Tibial nerve (tissue), 4 donors: ENCODE results near the gene CHRM4.

Source experiments
- EP300 ChIP-seq, 2 donors: sonication (generic); formaldehyde crosslinking; IDR thresholded peaks; one replicate each; pipeline ENCODE4 v1.6.1; 2017; ENCODE audit warnings: antibody characterized with exemption in 2 of 2, mild to moderate bottlenecking in 1 of 2
- TF ChIP-seq, protein P1 (sequence below), 5 experiments: fragments of 200-600 bp in 3 of 5; fragments of 450-650 bp in 2 of 5; sonication (generic) in 3 of 5; IDR thresholded peaks; one replicate each; pipeline ENCODE4 v1.5.1; 2016 to 2019; ENCODE audit warnings: antibody characterized with exemption in 5 of 5, mild to moderate bottlenecking in 3 of 5, moderate library complexity in 2 of 5

DNA sequence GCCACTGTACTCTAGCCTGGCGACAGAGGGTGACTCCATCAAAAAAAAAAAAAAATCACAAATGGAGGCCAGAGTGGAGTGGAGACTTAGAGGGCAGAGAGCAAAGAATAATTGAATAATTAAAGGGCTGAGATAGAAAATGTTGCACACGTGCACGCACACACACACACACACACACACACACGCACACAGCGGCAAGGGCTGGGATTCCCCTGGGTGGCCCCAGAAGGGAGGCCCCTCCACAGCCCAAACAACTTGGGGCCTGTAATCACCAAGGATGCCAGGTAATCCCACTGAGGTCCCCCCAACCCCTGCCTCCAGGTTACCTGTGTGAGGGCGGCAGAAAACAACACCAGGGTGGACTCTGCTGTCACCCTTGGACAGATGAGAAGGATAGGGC lies 56.3 kb downstream of the CHRM4 start:
- TF ChIP-seq, protein P1, sequence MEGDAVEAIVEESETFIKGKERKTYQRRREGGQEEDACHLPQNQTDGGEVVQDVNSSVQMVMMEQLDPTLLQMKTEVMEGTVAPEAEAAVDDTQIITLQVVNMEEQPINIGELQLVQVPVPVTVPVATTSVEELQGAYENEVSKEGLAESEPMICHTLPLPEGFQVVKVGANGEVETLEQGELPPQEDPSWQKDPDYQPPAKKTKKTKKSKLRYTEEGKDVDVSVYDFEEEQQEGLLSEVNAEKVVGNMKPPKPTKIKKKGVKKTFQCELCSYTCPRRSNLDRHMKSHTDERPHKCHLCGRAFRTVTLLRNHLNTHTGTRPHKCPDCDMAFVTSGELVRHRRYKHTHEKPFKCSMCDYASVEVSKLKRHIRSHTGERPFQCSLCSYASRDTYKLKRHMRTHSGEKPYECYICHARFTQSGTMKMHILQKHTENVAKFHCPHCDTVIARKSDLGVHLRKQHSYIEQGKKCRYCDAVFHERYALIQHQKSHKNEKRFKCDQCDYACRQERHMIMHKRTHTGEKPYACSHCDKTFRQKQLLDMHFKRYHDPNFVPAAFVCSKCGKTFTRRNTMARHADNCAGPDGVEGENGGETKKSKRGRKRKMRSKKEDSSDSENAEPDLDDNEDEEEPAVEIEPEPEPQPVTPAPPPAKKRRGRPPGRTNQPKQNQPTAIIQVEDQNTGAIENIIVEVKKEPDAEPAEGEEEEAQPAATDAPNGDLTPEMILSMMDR (IDR thresholded peaks at IDR 0.05), result no peak
- no peak for TF ChIP-seq EP300 (IDR thresholded peaks at IDR 0.05)
